Panc1 (cell line): ENCODE data around the gene CREM. TPM values are rescaled to one million over a fixed set of nuclear protein-coding genes. Genes with fewer than 3 reads are reported as not detected.

Experiments
- ATAC-seq: fragments of 200-7000 bp; cut with Tn5 transposase; 2 replicates; pipeline ENCODE4 v1.9.1; 2020; ENCODE audit warnings: mild to moderate bottlenecking, moderate library complexity
- BruUV-seq: library from RNA; stranded (reverse); fragments of 400-500 nt; replicated peaks from 2 replicates; lab custom pipeline; 2021; lab: Mats Ljungman, UMichigan
- CTCF ChIA-PET: fragments of 300-600 bp; sonication (Branson Sonifier 250); formaldehyde crosslinking; loops from one replicate; lab custom pipeline; 2022; ENCODE audit warnings: antibody characterized with exemption; lab: Charles Lee
- POLR2A ChIA-PET: fragments of 300-600 bp; sonication (Branson Sonifier 250); formaldehyde crosslinking; loops from one replicate; lab custom pipeline; 2022; ENCODE audit warnings: antibody characterized with exemption; lab: Charles Lee
- DNase-seq: peaks from one replicate; pipeline ENCODE4 v3.0.0-alpha.2; 2010; ENCODE audit warnings: low read depth, low spot score
- H3K27ac ChIP-seq: 2 replicates; pipeline ENCODE4 v1.5.1; 2011; ENCODE audit warnings: mild to moderate bottlenecking, low read length, inconsistent platforms
- H3K27me3 ChIP-seq: fragments of 200-500 bp; sonication (Bioruptor generic); 2 replicates; pipeline ENCODE4 v1.6.0; 2014; ENCODE audit warnings: low read length, inconsistent platforms; ENCODE audit not compliant: control insufficient read depth, insufficient read depth
- H3K36me3 ChIP-seq: fragments of 200-500 bp; sonication (Bioruptor generic); 2 replicates; pipeline ENCODE4 v1.5.1; 2014; ENCODE audit warnings: inconsistent platforms, mild to moderate bottlenecking, low read length, moderate library complexity; ENCODE audit not compliant: control insufficient read depth, insufficient read depth
- H3K4me1 ChIP-seq: 2 replicates; pipeline ENCODE4 v1.5.1; 2011; ENCODE audit warnings: inconsistent platforms, mild to moderate bottlenecking, low read length, moderate library complexity; ENCODE audit not compliant: control insufficient read depth, insufficient read depth
- H3K4me3 ChIP-seq, 2 experiments: 2 replicates each; pipeline ENCODE4 v1.5.1; 2011 to 2012; ENCODE audit warnings: low read depth in 2 of 2, low read length in 2 of 2, mild to moderate bottlenecking in 2 of 2, inconsistent platforms in 1 of 2, moderate library complexity in 1 of 2
- H3K9me3 ChIP-seq: fragments of 200-500 bp; sonication (Bioruptor generic); 2 replicates; pipeline ENCODE4 v1.5.1; 2014; ENCODE audit warnings: low read depth, mild to moderate bottlenecking, inconsistent platforms, low read length, moderate library complexity; ENCODE audit not compliant: control insufficient read depth, insufficient read depth
- CTCF ChIP-seq: fragments of 450-650 bp; IDR thresholded peaks from 2 replicates; pipeline ENCODE4 v1.5.1; 2017; ENCODE audit warnings: mild to moderate bottlenecking
- POLR2AphosphoS5 ChIP-seq: IDR thresholded peaks from 2 replicates; pipeline ENCODE4 v1.6.1; 2012; ENCODE audit warnings: mild to moderate bottlenecking, low read depth, low read length, moderate library complexity
- REST ChIP-seq, 2 experiments: IDR thresholded peaks; 2 replicates each; pipeline ENCODE4 v1.6.1; 2011 to 2012; ENCODE audit warnings: low read depth in 2 of 2, control low read depth in 1 of 2, low read length in 1 of 2, mild to moderate bottlenecking in 1 of 2, moderate library complexity in 1 of 2; ENCODE audit not compliant: insufficient read depth in 1 of 2
- SIN3A ChIP-seq: IDR thresholded peaks from 2 replicates; pipeline ENCODE4 v1.6.1; 2012; ENCODE audit warnings: low read depth, mild to moderate bottlenecking, low read length, moderate library complexity, borderline replicate concordance; ENCODE audit not compliant: insufficient read depth
- TCF7L2 ChIP-seq: IDR thresholded peaks from 2 replicates; pipeline ENCODE4 v1.6.1; 2011; ENCODE audit warnings: mild to moderate bottlenecking, low read depth, low read length, inconsistent platforms
- in situ Hi-C: cut with HindIII; loops from 2 replicates; pipeline ENCODE4 v1.10.0; 2016; ENCODE audit warnings: low sequenced_read_pairs, low pct_unique_long_range_greater_than_20kb
- intact Hi-C: fragments of 100-400 bp; cut with micrococcal nuclease; formaldehyde crosslinking; loops from one replicate; pipeline ENCODE4 v1.10.0; 2022; ENCODE audit not compliant: unreplicated experiment
- total RNA-seq: library from RNA; stranded (reverse); gene quantifications from one replicate; pipeline ENCODE4 v1.2.1, GENCODE V29; 2021; ENCODE audit not compliant: unreplicated experiment

The CREM gene
- total RNA-seq, 1 experiment from 2014 or later: 13.7 TPM

- no peak overlapping the region for H3K27ac ChIP-seq
- H3K27me3 ChIP-seq: no peaks in the 10 kb centered on the region
- intact Hi-C loops (no loop called here), in situ Hi-C loops (no loop called here)
- no peak for ATAC-seq
- POLR2A ChIA-PET: no interaction called here
- BruUV-seq: no TSS peak
- H3K4me3 ChIP-seq: no peak overlapping the region
- CTCF ChIA-PET: no interaction called here
- TF ChIP-seq TCF7L2 (no peak), REST (IDR thresholded peaks at IDR 0.05; ENCODE audit: insufficient read depth in 1 of 2, low read depth in 2 of 2, low read length in 1 of 2) (no peak), SIN3A (no peak), CTCF (no peak), POLR2AphosphoS5 (no peak)
- no peaks in the 10 kb centered on the region for H3K36me3 ChIP-seq
- no peak for DNase-seq
- H3K9me3 ChIP-seq: no peaks in the 10 kb centered on the region
- H3K4me1 ChIP-seq: no peaks in the 10 kb centered on the region
These were observed 81.9 kb downstream of the CREM start for GRCh38 chr10:35208536-35208935.

DNA sequence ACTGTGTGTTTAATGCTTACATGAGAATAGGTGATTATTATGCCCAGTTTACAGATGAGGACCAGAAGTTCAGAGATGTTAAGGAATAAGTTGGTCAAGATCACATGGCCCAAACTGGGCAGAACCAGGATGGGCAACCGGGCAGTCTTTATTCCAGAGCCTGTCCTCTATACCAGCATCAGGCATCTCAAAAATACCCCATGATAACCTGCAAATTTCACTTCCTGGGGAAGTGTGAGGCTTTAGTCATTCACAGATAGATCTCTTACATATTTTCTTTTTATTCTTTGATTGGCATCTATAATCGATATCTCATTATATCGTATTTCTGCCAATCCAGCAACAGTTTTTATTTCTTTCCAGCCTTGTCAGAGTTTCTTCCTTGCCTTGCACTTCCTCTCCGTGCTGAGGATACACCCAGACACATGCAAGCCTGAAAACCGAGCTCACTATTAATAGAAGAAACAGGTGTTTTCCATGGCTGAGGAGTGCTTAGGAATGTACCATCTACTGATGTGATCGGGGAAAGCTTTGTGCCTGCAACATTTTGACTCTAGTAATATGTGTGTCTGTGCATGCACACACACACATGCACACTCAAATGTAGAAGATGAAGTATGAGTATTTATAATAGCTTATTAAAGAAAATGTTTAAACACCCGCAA lies 82.4 kb downstream of the CREM start:
- no peaks in the 10 kb centered on the region for H3K27me3 ChIP-seq
- intact Hi-C loops: no loop called here
- CTCF ChIA-PET: no interaction called here
- DNase-seq: no peak
- POLR2A ChIA-PET: no interaction called here
- no peaks in the 10 kb centered on the region for H3K36me3 ChIP-seq
- H3K4me1 ChIP-seq: no peaks in the 10 kb centered on the region
- TF ChIP-seq POLR2AphosphoS5 (no peak), SIN3A (no peak), TCF7L2 (no peak), REST (IDR thresholded peaks at IDR 0.05; ENCODE audit: insufficient read depth in 1 of 2, low read depth in 2 of 2, low read length in 1 of 2) (no peak)
- in situ Hi-C loops: no loop called here
- no peaks in the 10 kb centered on the region for H3K9me3 ChIP-seq
- BruUV-seq: no TSS peak
- no peak overlapping the region for H3K27ac ChIP-seq
- ATAC-seq: no peak
- no peak overlapping the region for H3K4me3 ChIP-seq
